D721Med (cell line): ENCODE results near the gene GAS6.

Experiments
- DNase-seq: peaks from one replicate; pipeline ENCODE4 v3.0.0; 2011; ENCODE audit warnings: low spot score; ENCODE audit not compliant: insufficient read length
- FAIRE-seq: peaks from 2 replicates; lab custom pipeline; 2011; peaks lifted over from hg19 to GRCh38; lab: Jason Lieb, UNC
- CTCF ChIP-seq: IDR thresholded peaks from 2 replicates; pipeline ENCODE4 v1.5.1; 2012; ENCODE audit warnings: mild to moderate bottlenecking, control low read depth; ENCODE audit not compliant: insufficient read depth; ENCODE audit errors: missing control alignments

GAS6 gene

GRCh38 chr13:113865427-113865826 lies 1.6 kb upstream of the GAS6 start:
- FAIRE-seq = no peak
- no peak for TF ChIP-seq CTCF
- DNase-seq = no peak

- FAIRE-seq (no peak), DNase-seq (no peak)
These were observed 506 bp upstream of the GAS6 start for GRCh38 chr13:113864273-113864890.

GRCh38 chr13:113862931-113863523 lies 849 bp downstream of the GAS6 start:
- FAIRE-seq (no peak), DNase-seq (no peak)
- TF ChIP-seq CTCF = no peak

More at GRCh38 chr13:113864273-113864890, 506 bp upstream of the GAS6 start:
- TF ChIP-seq CTCF = no peak

- DNase-seq (no peak), FAIRE-seq (no peak)
- no peak for TF ChIP-seq CTCF
These were observed 1.5 kb downstream of the GAS6 start for GRCh38 chr13:113862191-113862930.

GRCh38 chr13:113861433-113862030 lies 2.3 kb downstream of the GAS6 start:
- FAIRE-seq = no peak
- no peak for DNase-seq

More at GRCh38 chr13:113861433-113862030, 2.3 kb downstream of the GAS6 start:
- TF ChIP-seq CTCF = no peak
